Right renal pelvis (tissue), 4 donors: ENCODE data around the gene RTEL1. TPM values are rescaled to one million over a fixed set of nuclear protein-coding genes. Genes with fewer than 3 reads are reported as not detected.
"Not testable (repeated sequence)": the region's sequence is repeated elsewhere in the genome, so short reads cannot be mapped to it uniquely, and the experiment has no call there.

Experiments used
- DNase-seq, 4 donors: peaks; one replicate each; pipeline ENCODE4 v3.0.0-alpha.2; 2013; ENCODE audit warnings: low read depth in 4 of 4, low spot score in 3 of 4, missing footprints in 1 of 4
- polyA plus RNA-seq, 4 donors: library from polyadenylated mRNA; unstranded; fragments of 120-200 nt; gene quantifications; one replicate each; pipeline ENCODE4 v1.2.1, GENCODE V29; 2013; ENCODE audit not compliant: insufficient read length in 4 of 4

Gene RTEL1
- polyA plus RNA-seq, 4 donors, result 15.8 to 18.2 (median 17.6) TPM

- no peak for DNase-seq
Measured at GRCh38 chr20:63627751-63628245, 30.3 kb upstream of the RTEL1 start.

DNA sequence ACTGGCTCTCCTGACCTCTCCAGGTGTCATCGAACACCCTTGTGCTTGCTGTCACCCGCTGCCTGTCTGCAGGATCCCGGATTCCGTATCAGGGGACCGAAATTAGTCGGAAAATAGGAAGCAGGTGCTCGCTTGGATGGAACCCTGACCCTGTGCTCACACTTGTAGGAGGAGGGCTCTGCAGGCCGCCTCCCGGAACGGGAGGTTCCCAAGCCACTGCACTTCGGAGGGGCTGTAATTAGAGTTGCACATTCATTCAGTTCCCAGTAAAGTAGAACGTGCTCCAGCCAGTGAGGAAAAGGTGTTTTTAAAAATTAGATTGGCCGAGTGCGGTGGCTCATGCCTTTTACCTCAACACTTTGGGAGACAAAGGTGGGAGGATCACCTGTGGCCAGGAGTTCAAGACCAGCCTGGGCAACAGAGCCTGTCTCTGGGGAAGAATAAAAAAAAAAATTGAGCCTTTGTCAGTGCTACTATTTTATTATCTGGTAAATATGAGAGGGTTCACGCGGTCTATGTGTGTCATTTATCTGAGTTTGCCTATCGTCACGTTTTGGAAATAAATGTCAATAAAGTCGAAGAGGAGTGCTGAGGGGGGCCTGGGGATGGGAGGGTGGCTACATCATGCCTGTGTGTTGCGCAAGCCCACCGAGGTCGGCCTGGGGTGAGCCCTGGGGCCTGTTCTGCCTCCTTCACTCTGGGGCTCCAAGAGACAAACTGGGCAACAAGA, 29.7 kb upstream of the RTEL1 start:
- peak in 1 of 4 donors; percentile 54 for DNase-seq

DNA sequence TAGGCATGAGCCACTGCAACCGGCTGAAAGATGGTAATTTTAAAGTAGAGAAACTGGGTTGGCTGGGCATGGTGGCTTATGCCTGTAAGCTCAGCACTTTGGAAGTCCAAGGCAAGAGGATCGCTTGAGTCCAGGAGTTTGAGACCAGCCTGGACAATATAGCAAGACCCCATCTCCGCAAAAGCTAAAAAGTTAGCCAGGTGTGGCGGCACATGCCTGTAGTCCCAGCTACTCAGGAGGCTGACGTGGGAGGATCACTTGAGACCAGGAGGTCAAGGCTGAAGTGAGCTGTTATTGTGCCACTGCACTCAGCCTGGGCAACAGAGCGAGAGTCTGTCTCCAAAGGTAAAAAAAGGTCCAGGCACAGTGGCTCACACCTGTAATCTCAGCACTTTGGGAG, 27.2 kb upstream of the RTEL1 start:
- not testable (repeated sequence) for DNase-seq

GRCh38 chr20:63631426-63631825, 26.7 kb upstream of the RTEL1 start:
- DNase-seq, result not testable (repeated sequence)

- DNase-seq, result no peak
Measured at GRCh38 chr20:63633732-63634131, 24.4 kb upstream of the RTEL1 start.

DNA sequence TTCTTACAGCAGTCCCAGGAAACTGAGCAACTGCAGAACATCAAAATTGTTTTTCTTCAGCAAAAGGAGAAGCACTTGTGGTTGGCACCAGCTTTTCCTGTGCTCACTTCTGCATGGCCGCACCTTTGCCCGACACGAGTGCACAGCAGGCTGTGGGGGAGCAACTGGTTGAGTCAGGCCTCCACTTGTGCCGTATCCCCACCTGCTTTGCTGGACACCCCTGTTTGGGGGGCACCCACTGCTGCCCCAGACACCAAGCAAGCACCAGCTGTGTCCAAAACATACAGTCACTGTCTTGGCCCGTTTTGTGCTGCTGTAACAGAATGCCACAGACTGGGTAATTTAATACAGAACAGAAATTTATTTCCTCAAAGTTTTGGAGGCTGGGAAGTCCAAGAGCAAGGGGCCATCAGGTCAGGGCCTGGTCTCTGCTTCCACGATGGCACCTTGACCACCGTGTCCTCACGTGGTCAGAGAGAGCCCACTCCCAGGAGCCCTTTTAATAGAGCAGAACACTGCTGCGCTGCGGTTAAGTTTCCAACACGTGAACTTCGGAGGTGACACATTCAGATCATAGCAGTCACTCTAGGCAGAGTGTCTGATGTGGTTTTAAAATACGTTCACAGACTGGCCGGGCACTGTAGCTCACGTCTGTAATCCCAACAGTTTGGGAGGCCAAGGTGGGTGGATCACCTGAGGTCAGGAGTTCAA, 22.5 kb upstream of the RTEL1 start:
- DNase-seq, result no peak

DNA sequence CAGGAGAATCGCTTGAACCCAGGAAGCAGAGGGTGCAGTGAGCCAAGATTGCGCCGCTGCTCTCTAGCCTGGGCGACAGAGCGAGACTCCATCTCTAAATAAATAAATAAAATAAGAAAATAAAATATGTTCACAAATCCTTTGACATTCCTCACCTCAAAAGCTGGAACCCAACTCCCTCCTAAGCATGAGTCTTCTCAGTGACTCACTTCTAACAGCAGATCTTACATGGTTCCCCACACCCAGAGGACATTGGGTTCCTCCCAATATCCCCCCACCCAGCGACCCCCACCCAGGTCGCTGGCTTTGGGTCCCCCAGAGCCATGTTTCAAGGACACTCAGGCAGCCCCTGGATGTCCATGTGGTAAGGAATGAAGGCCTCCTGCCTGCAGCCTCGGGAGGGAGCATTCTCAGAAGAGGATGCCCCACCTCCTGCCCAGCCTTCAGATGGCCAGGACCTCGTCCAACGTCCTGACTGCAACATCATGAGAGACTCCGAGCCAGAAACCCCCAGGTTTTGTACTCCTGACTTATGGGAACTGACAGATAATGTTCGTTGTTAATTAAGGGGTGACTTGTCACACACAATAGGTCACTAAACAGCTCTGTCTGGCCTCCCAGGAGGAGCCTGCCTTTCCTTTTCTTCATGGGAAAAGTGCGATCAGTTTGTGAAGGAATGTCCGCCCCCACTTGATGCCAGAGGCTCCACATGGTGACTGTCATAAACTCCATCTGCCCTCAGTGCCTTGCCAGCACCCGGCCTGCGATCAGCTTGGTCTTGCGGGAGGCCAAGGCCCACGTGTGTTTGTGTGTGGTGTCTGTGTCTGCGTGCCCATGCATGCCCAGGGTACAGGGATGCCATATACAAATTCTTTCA, 21.1 kb upstream of the RTEL1 start:
- DNase-seq, result no peak

DNA sequence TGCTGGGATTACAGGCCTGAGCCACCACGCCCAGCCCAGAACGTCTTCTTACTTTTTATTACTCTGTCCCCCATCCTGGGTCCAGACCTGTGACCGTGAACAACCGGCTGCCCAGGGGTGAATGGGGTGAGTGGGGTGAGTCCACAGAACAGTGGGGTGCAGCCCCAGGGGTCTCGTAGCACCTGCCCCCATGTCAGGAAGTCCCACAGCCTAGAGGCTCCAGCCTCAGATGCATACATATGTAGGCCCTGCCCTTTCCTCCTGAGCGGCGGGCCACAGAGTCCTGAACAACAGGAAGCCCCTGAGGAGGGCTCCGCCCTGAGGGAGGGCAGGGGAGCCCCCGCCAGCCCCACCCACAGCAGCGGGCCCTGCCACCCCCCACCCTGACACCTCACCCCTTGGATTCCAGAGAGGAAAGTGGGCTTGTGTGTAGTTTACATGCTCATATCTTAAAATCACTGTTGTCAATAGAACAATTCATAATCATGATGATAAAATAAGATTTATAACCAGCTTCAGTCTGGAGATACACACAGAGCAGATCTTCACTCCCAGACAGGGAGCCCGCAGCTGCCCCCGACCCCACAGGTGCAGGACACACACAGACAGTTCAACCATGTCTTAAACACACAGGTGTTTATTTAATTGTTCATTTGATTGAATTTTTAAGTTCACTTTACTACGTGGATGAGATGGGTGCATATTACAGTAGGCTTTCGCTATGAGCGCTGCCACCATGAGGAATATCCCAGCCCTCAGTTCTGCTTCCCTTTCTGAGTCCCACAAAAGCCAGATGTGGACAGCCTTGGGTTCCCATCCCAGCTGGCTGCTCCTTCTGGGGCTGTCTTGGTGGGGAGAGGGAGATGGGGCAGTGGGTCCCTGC, 18.8 kb upstream of the RTEL1 start:
- no peak for DNase-seq

- DNase-seq, result no peak
Measured at GRCh38 chr20:63640086-63640485, 18.0 kb upstream of the RTEL1 start.

GRCh38 chr20:63640686-63641085, 17.4 kb upstream of the RTEL1 start:
- not testable (repeated sequence) for DNase-seq

- no peak for DNase-seq
Measured at GRCh38 chr20:63641146-63641791, 16.8 kb upstream of the RTEL1 start.

GRCh38 chr20:63641792-63642523, 16.2 kb upstream of the RTEL1 start:
- peak in 1 of 4 donors; percentile 75 for DNase-seq

GRCh38 chr20:63642527-63643247, 15.4 kb upstream of the RTEL1 start:
- DNase-seq, result no peak

DNA sequence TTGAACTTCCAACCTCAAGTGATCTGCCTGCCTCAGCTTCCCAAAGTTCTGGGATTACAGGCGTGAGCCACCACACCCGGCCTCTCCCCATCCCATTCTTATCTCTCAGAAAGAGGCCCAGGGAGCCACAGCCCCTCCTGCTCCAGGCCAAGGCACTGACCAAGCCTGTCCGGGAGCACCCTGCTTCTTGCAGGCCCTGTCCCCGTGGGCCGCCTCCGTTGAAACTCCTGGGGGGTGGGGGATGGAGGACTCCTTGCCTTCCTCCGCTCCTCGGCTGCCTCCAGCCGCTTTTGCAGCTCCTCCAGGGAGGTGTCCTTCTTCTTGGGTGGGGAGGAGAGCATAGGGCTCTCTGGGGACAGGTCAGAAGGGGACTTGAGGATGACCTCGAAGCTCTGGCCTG, 14.6 kb upstream of the RTEL1 start:
- DNase-seq, result no peak

DNA sequence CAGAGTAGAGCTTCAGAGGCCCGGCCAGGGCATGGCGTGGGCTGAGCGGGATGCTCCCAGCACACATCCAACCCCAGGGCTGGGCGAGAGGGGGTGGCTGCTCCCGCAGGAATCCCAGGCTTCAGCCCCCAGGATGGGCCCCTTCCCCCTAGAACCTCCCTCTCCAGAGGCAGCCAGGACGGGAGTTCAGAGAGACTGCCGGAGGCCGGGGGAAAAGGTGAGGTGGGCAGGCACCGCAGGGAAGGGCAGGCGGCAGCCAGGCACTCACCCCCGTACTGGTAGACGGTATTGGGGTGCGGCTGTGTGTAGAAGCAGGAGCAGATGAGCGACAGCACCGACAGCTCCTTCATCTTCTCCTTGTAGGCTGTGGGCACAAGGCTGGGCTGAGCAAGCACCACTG, 14.2 kb upstream of the RTEL1 start:
- DNase-seq, result no peak

- DNase-seq, result no peak
Measured at GRCh38 chr20:63645218-63645617, 12.9 kb upstream of the RTEL1 start.

DNA sequence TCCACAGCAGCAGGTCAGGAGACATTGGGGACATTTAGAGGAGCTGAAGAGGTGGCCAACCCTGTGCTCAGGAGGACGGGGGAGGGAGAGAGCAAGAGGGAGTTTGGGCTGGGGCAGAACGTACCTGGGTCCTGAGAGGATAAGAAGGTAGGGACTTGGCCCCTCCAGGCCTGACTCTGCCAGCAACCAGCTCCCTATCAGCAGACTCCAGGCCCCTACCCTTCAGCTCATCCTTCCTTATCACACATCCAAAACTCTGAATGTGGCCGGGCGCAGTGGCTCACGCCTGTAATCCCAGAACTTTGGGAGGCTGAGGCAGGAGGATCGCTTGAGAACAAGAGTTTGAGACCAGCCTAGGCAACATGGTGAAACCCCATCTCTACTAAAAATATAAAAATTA, 9.9 kb upstream of the RTEL1 start:
- DNase-seq, result no peak

GRCh38 chr20:63648895-63649589, 9.1 kb upstream of the RTEL1 start:
- no peak for DNase-seq
